HepG2 (cell line): ENCODE data around the gene RILP. TPM values are rescaled to one million over a fixed set of nuclear protein-coding genes. Genes with fewer than 3 reads are reported as not detected.
A peak's percentile ranks its signal among the peaks of the same experiment; 100 is the strongest.

Source experiments
- ATM ChIP-seq: fragments of 450-650 bp; IDR thresholded peaks from 2 replicates; pipeline ENCODE4 v1.7.1; 2017; ENCODE audit warnings: mild to moderate bottlenecking, borderline replicate concordance
- CREM ChIP-seq, 2 experiments: sonication (generic) in 1 of 2; formaldehyde crosslinking in 1 of 2; IDR thresholded peaks; 2 replicates each; pipeline versions ENCODE4 v1.4.0 to v1.6.1; 2016 to 2020; ENCODE audit warnings: antibody characterized with exemption in 1 of 2, mild to moderate bottlenecking in 1 of 2, missing genetic modification reagents in 1 of 2
- DNMT1 ChIP-seq: sonication (generic); formaldehyde crosslinking; IDR thresholded peaks from 2 replicates; pipeline ENCODE4 v1.5.1; 2020; ENCODE audit warnings: mild to moderate bottlenecking, missing genetic modification reagents
- HNRNPLL ChIP-seq: fragments of 200-400 bp; formaldehyde crosslinking; IDR thresholded peaks from 2 replicates; pipeline ENCODE4 v1.6.1; 2017; ENCODE audit warnings: mild to moderate bottlenecking, low read depth, low read length; ENCODE audit not compliant: poor library complexity, severe bottlenecking
- IKZF4 ChIP-seq: sonication (generic); formaldehyde crosslinking; IDR thresholded peaks from 2 replicates; pipeline ENCODE4 v1.5.1; 2020; ENCODE audit warnings: borderline replicate concordance, mild to moderate bottlenecking, low read depth, missing genetic modification reagents; ENCODE audit errors: not compliant biosample characterization
- KAT2B ChIP-seq: fragments of 150-350 bp; IDR thresholded peaks from 2 replicates; pipeline ENCODE4 v1.6.1; 2014; ENCODE audit warnings: low read depth, low read length, borderline replicate concordance
- KDM1A ChIP-seq: IDR thresholded peaks from 2 replicates; pipeline ENCODE4 v1.6.1; 2016; ENCODE audit warnings: missing compliant biosample characterization
- KLF16 ChIP-seq, 2 experiments: sonication (generic) in 1 of 2; formaldehyde crosslinking in 1 of 2; IDR thresholded peaks; 2 replicates each; pipeline versions ENCODE4 v1.6.1 to v1.8.0; 2016 to 2023; ENCODE audit warnings: missing genetic modification reagents in 2 of 2, missing compliant biosample characterization in 1 of 2
- MAFF ChIP-seq: IDR thresholded peaks from 2 replicates; pipeline ENCODE4 v1.6.1; 2011; ENCODE audit warnings: low read depth, low read length, improper control_type of control experiment
- MBD4 ChIP-seq: IDR thresholded peaks from 2 replicates; pipeline ENCODE4 v1.6.1; 2012; ENCODE audit warnings: low read length, inconsistent platforms, borderline replicate concordance
- MXD4 ChIP-seq: IDR thresholded peaks from 2 replicates; pipeline ENCODE4 v1.6.1; 2016; ENCODE audit warnings: mild to moderate bottlenecking, missing biosample characterization, missing genetic modification reagents
- PAWR ChIP-seq: sonication (generic); formaldehyde crosslinking; IDR thresholded peaks from 2 replicates; pipeline ENCODE4 v1.4.0; 2020; ENCODE audit warnings: missing genetic modification reagents, mild to moderate bottlenecking, borderline replicate concordance
- POLR2G ChIP-seq: fragments of 200-400 bp; formaldehyde crosslinking; IDR thresholded peaks from 2 replicates; pipeline ENCODE4 v1.6.1; 2018; ENCODE audit warnings: mild to moderate bottlenecking, low read depth, low read length, moderate library complexity
- PTBP1 ChIP-seq: fragments of 200-400 bp; formaldehyde crosslinking; IDR thresholded peaks from 2 replicates; pipeline ENCODE4 v1.6.1; 2018; ENCODE audit warnings: low read length, low read depth; ENCODE audit not compliant: poor library complexity, severe bottlenecking
- RBM39 ChIP-seq: fragments of 200-400 bp; formaldehyde crosslinking; IDR thresholded peaks from one replicate; pipeline ENCODE4 v1.6.1; 2018; ENCODE audit warnings: antibody characterized with exemption, mild to moderate bottlenecking, low read depth, low read length; ENCODE audit not compliant: poor library complexity, severe bottlenecking
- SP5 ChIP-seq: IDR thresholded peaks from 2 replicates; pipeline ENCODE4 v1.6.1; 2016; ENCODE audit warnings: low read depth, borderline replicate concordance
- STAG1 ChIP-seq: sonication (generic); formaldehyde crosslinking; IDR thresholded peaks from 2 replicates; pipeline ENCODE4 v1.4.0; 2020; ENCODE audit warnings: missing genetic modification reagents
- SYNCRIP ChIP-seq: fragments of 200-400 bp; formaldehyde crosslinking; IDR thresholded peaks from 2 replicates; pipeline ENCODE4 v1.6.1; 2018; ENCODE audit warnings: mild to moderate bottlenecking, low read depth, low read length; ENCODE audit not compliant: insufficient read depth
- THYN1 ChIP-seq: sonication (generic); formaldehyde crosslinking; IDR thresholded peaks from 2 replicates; pipeline ENCODE4 v1.8.1; 2023; ENCODE audit warnings: low read depth, mild to moderate bottlenecking, moderate library complexity, missing genetic modification reagents, borderline replicate concordance
- ZBTB38 ChIP-seq: sonication (generic); formaldehyde crosslinking; IDR thresholded peaks from 2 replicates; pipeline ENCODE4 v1.5.1; 2020; ENCODE audit warnings: mild to moderate bottlenecking, missing genetic modification reagents
- ZBTB7A ChIP-seq: sonication (generic); formaldehyde crosslinking; IDR thresholded peaks from 2 replicates; pipeline ENCODE4 v1.8.0; 2022; ENCODE audit warnings: mild to moderate bottlenecking, missing genetic modification reagents
- ZNF432 ChIP-seq: sonication (generic); formaldehyde crosslinking; IDR thresholded peaks from 2 replicates; pipeline ENCODE4 v1.5.0; 2020; ENCODE audit warnings: missing genetic modification reagents, mild to moderate bottlenecking, borderline replicate concordance
- ZNF841 ChIP-seq: sonication (generic); formaldehyde crosslinking; IDR thresholded peaks from 2 replicates; pipeline ENCODE4 v1.8.1; 2023; ENCODE audit warnings: missing genetic modification reagents, borderline replicate concordance
- polyA plus RNA-seq, 8 experiments: library from polyadenylated mRNA; depleted of rRNA in 3 of 8; stranded (reverse) in 7 of 8; unstranded in 1 of 8; fragments of >200 nt; fragmentation: Illumina TruSeq in 4 of 8; extraction: Trizol in 4 of 8; gene quantifications; 2 replicates each; pipeline versions ENCODE4 v1.2.1 to v1.2.3, GENCODE V29; 2011 to 2016; ENCODE audit warnings: low read depth in 4 of 8, missing spikeins in 1 of 8, mixed read lengths in 1 of 8; ENCODE audit not compliant: insufficient read depth in 1 of 8
- total RNA-seq, 5 experiments: library from RNA; depleted of rRNA; stranded (reverse); fragments of >200 nt; fragmentation: Illumina TruSeq; extraction: Trizol; gene quantifications; 2 replicates each; pipeline ENCODE4 v1.2.3, GENCODE V29; 2016; ENCODE audit warnings: low read depth in 1 of 5
- TF ChIP-seq, protein P1 (sequence below): sonication (generic); formaldehyde crosslinking; IDR thresholded peaks from 2 replicates; pipeline ENCODE4 v1.4.0; 2020; ENCODE audit warnings: mild to moderate bottlenecking, missing genetic modification reagents
- TF ChIP-seq, protein P2 (sequence below): sonication (generic); formaldehyde crosslinking; IDR thresholded peaks from 2 replicates; pipeline ENCODE4 v1.4.0; 2020; ENCODE audit warnings: missing genetic modification reagents, mild to moderate bottlenecking, borderline replicate concordance

Gene RILP
- total and polyA plus RNA-seq, 2 of the 13 experiments (the other 11 are each of a cell fraction or from before 2014, with no cell fraction given): 6.6 to 8.1 TPM

DNA sequence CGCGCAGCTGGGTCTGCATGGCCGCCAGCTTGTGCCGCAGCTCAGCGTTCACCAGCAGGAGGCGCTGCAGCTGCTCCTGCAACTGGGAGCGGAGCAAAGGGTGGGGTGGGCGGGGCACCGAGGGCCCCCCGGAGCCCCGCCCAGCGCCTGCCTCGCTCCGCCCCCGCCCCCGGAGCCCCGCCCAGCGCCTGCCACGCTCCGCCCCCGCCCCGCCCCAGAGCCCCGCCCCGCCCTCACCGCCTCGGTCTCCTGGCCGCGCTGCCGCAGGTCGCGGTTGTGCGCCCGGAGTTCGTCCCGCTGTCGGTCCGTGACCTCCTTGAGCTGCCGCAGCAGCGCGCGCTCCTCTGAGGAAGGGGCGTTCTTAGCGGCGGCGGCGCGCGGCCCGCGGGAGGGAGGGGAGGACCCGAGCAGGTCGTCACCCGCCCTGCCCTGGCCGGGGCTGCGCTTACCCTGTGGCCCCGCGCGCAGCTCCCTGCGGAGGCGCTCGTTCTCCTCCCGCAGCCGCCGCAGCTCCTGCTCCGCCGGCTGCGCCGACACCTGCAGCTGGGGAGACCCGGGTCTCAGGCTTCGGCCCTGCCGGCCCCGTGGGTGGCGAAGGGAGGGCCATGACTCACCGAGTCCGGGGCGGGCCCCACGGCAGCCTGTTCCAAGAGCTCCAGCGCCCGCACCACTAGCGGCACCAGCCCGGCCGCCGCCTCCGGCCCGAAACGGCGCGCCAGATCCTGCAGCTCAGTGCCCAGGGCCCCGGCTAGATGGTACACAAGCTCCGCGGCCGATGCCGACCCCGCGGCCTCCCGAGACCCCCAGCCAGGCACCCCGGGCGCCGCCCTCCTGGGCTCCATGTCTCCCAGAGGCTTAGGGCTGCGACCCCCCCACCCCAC lies 463 bp downstream of the RILP start (continued):
- no peak for TF ChIP-seq PAWR (CRISPR knock-in tag)
- peak; percentile 76 for TF ChIP-seq RBM39
- peak; percentile 49; the same call in 1 of the 2 replicates for TF ChIP-seq DNMT1 (CRISPR knock-in tag)
- TF ChIP-seq ZBTB7A (CRISPR knock-in tag): peak; percentile 46
- TF ChIP-seq MBD4: no peak
- TF ChIP-seq MXD4: 0 out of 2 replicates have a peak, but pooled peaks have one; percentile 22
- no peak for TF ChIP-seq PTBP1
- TF ChIP-seq KAT2B: no peak
- no peak for TF ChIP-seq THYN1
- TF ChIP-seq, protein P1, sequence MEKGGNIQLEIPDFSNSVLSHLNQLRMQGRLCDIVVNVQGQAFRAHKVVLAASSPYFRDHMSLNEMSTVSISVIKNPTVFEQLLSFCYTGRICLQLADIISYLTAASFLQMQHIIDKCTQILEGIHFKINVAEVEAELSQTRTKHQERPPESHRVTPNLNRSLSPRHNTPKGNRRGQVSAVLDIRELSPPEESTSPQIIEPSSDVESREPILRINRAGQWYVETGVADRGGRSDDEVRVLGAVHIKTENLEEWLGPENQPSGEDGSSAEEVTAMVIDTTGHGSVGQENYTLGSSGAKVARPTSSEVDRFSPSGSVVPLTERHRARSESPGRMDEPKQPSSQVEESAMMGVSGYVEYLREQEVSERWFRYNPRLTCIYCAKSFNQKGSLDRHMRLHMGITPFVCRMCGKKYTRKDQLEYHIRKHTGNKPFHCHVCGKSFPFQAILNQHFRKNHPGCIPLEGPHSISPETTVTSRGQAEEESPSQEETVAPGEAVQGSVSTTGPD (CRISPR knock-in tag): no peak
- peak; percentile 61 for TF ChIP-seq SP5 (CRISPR knock-in tag)
- peak; percentile 27; the same call in 1 of the 2 replicates for TF ChIP-seq KDM1A (CRISPR knock-in tag)
- TF ChIP-seq ZNF432 (CRISPR knock-in tag): no peak
- peak in 1 of 2 experiments; percentile 18; a peak in 1 of 4 replicates for TF ChIP-seq KLF16 (CRISPR knock-in tag; IDR thresholded peaks at IDR 0.05)
- TF ChIP-seq CREM (IDR thresholded peaks at IDR 0.05): no peak
- no peak for TF ChIP-seq CREM (CRISPR knock-in tag; IDR thresholded peaks at IDR 0.05)
- no peak for TF ChIP-seq SYNCRIP
- TF ChIP-seq, protein P2, sequence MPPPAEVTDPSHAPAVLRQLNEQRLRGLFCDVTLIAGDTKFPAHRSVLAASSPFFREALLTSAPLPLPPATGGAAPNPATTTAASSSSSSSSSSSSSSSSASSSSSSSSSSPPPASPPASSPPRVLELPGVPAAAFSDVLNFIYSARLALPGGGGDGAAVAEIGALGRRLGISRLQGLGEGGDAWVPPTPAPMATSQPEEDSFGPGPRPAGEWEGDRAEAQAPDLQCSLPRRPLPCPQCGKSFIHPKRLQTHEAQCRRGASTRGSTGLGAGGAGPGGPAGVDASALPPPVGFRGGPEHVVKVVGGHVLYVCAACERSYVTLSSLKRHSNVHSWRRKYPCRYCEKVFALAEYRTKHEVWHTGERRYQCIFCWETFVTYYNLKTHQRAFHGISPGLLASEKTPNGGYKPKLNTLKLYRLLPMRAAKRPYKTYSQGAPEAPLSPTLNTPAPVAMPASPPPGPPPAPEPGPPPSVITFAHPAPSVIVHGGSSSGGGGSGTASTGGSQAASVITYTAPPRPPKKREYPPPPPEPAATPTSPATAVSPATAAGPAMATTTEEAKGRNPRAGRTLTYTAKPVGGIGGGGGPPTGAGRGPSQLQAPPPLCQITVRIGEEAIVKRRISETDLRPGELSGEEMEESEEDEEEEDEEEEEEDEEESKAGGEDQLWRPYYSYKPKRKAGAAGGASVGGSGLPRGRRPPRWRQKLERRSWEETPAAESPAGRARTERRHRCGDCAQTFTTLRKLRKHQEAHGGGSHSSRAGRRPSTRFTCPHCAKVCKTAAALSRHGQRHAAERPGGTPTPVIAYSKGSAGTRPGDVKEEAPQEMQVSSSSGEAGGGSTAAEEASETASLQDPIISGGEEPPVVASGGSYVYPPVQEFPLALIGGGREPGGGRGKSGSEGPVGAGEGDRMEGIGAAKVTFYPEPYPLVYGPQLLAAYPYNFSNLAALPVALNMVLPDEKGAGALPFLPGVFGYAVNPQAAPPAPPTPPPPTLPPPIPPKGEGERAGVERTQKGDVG (CRISPR knock-in tag): no peak
- no peak for TF ChIP-seq MAFF
- peak; percentile 82 for TF ChIP-seq STAG1 (CRISPR knock-in tag)
- no peak; the same call in 1 of the 2 replicates for TF ChIP-seq ZBTB38 (CRISPR knock-in tag)
- peak; percentile 69; the same call in 1 of the 2 replicates for TF ChIP-seq ZNF841 (CRISPR knock-in tag)
- peak; percentile 21 for TF ChIP-seq IKZF4 (CRISPR knock-in tag)
- no peak for TF ChIP-seq ATM
- peak; percentile 65 for TF ChIP-seq POLR2G
- TF ChIP-seq HNRNPLL: peak; percentile 96
